Stimulated activated memory B cell treated with anti-CD40 and anti-IgM and Interleukin-4, amounts not matched to agents 10 μg/mL and 1 μg/mL and 100 μg/mL, for 72 hours (primary cell): ENCODE results near the gene STXBP4.

ENCODE experiments used
- ATAC-seq: fragments of 150-1000 bp; cut with Tn5 transposase; 2 replicates; pipeline ENCODE4 v1.10.0; 2021
- H3K27ac Mint-ChIP-seq: one replicate; pipeline ENCODE4 v1.8.0; 2022; ENCODE audit warnings: mild to moderate bottlenecking, mixed read lengths
- H3K27me3 Mint-ChIP-seq: one replicate; pipeline ENCODE4 v1.8.0; 2022; ENCODE audit warnings: mixed read lengths
- H3K36me3 Mint-ChIP-seq: one replicate; pipeline ENCODE4 v1.8.0; 2022; ENCODE audit warnings: mixed read lengths
- H3K4me1 Mint-ChIP-seq: one replicate; pipeline ENCODE4 v1.8.0; 2022; ENCODE audit warnings: mixed read lengths
- H3K4me3 Mint-ChIP-seq: one replicate; pipeline ENCODE4 v1.8.0; 2022; ENCODE audit warnings: mild to moderate bottlenecking, moderate library complexity, mixed read lengths
- H3K9me3 Mint-ChIP-seq: one replicate; pipeline ENCODE4 v1.8.0; 2022; ENCODE audit warnings: mixed read lengths

The STXBP4 gene, protein sequence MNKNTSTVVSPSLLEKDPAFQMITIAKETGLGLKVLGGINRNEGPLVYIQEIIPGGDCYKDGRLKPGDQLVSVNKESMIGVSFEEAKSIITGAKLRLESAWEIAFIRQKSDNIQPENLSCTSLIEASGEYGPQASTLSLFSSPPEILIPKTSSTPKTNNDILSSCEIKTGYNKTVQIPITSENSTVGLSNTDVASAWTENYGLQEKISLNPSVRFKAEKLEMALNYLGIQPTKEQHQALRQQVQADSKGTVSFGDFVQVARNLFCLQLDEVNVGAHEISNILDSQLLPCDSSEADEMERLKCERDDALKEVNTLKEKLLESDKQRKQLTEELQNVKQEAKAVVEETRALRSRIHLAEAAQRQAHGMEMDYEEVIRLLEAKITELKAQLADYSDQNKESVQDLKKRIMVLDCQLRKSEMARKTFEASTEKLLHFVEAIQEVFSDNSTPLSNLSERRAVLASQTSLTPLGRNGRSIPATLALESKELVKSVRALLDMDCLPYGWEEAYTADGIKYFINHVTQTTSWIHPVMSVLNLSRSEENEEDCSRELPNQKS

DNA sequence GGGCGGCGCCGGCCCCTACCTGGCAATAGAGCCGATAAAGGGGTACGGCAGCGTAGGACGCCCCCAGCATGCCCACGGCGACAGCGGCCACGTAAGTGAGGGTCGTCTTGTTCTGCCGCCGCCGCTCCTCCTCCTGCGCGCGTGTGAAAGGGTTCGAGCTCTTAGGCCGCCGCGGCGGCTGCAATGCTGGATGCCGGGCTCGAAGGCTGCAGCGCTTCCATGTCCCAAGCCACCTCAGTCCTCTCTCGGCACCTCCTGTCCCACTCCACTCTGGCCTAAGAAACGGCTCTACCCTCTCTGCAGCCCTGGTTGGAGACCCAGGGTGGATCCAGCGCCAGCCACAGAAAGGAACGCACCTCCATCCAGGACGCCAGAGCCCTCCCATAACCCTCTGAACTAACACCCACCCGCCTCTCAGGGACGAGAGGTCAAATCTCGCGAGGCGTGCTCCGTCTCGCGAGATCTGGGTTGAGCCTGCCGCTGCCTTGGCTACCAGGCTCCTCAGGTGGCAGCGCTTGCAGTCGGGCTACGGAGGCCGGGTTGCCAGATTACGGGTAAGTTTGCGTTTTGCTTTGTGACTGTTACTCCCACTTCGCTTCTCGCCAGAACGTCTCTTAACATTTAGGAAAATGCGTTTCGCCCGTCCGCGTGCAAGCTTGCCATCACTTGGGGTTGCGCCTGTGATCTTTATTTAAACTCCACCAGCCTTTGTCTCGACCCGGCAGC is at the start of gene STXBP4, which contains the start of gene COX11:
Gene STXBP4, plus strand, starts transcription at position 504 of the 726 bp plus-strand sequence. CDS start 17,455 bp downstream, outside the sequence.
Gene COX11, minus strand, starts transcription at position 393 of the 726 bp plus-strand sequence. Its CDS starts 8 bp downstream, at position 385.
- Mint-ChIP-seq H3K27me3 (no peaks in the 10 kb centered on the region), H3K9me3 (no peaks in the 10 kb centered on the region), H3K4me1 (peaks cover 6% of the 10 kb centered on the region), H3K27ac (no peak within 1 kb of the TSS), H3K4me3 (no peak within 1 kb of the TSS), H3K36me3 (peaks cover 2% of the 10 kb centered on the region)
- ATAC-seq = peak; percentile 99

DNA sequence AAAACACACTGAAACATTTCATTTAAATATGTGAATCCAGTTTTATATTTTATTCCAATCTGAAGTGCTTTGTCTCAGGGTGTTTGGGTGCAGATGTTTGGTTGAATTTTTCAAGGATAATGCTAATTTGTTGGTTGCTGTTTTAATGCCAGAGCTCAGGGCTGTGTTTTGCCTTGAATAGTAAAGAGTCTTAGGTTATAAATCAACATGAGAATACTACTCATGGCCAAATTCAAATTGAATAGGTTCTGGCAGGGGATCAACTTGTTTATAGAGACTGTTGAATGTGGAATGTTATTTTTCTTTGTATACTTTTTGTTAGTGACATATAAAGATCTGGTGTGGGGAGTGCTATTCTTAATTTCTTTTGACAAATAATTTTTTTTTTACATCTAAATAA is 49.1 kb upstream of the STXBP4 start:
- Mint-ChIP-seq H3K4me3 (no peak overlapping the region), H3K27ac (no peak overlapping the region), H3K4me1 (no peaks in the 10 kb centered on the region), H3K9me3 (peaks cover 13% of the 10 kb centered on the region), H3K27me3 (peaks cover 14% of the 10 kb centered on the region), H3K36me3 (peaks cover 5% of the 10 kb centered on the region)
- no peak for ATAC-seq

DNA sequence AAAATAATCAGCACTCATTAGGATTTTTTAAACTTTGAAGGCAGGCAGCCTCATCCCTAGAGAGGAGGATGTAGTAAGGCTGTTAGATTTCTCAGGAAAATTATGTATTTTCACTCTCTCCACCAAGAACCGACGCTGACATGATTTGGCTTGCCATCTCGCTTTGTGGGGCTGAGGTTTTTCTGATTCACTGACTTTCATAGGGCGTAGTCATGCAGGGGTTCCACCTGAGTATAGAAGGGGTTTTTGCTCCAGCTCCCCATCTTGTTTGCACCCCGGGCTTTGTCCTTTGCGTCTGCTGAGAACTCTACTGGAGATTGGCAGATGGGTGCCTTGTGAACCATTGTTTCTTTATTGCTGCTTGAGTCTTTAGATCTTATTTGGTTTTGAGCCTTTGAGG is 47.7 kb upstream of the STXBP4 start:
- H3K4me3 Mint-ChIP-seq = no peak overlapping the region
- peaks cover 13% of the 10 kb centered on the region for H3K9me3 Mint-ChIP-seq
- H3K4me1 Mint-ChIP-seq = no peaks in the 10 kb centered on the region
- H3K27me3 Mint-ChIP-seq = peaks cover 24% of the 10 kb centered on the region
- ATAC-seq = no peak
- no peak overlapping the region for H3K27ac Mint-ChIP-seq
- peaks cover 5% of the 10 kb centered on the region for H3K36me3 Mint-ChIP-seq

DNA sequence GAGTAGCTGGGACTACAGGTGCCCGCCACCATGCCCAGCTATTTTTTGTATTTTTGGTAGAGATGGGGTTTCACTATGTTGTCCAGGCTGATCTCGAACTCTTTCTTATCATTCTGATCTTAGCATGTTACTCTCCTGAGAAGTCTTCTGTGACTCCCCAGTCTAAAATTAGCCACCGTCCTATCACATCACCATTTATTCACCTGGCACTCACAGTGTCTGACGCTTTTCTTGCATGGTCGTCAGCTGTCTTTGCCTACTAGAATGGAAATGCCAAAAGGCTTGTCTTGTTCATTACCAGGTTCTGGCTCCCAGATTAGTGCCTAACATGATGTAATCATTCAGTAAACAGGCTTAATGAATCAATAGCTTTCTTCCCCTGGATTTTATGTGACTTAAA is 44.2 kb upstream of the STXBP4 start:
- H3K4me1 Mint-ChIP-seq = no peaks in the 10 kb centered on the region
- H3K27me3 Mint-ChIP-seq = peaks cover 24% of the 10 kb centered on the region
- H3K36me3 Mint-ChIP-seq = no peaks in the 10 kb centered on the region
- no peak for ATAC-seq
- H3K9me3 Mint-ChIP-seq = no peaks in the 10 kb centered on the region
- no peak overlapping the region for H3K27ac Mint-ChIP-seq
- no peak overlapping the region for H3K4me3 Mint-ChIP-seq

DNA sequence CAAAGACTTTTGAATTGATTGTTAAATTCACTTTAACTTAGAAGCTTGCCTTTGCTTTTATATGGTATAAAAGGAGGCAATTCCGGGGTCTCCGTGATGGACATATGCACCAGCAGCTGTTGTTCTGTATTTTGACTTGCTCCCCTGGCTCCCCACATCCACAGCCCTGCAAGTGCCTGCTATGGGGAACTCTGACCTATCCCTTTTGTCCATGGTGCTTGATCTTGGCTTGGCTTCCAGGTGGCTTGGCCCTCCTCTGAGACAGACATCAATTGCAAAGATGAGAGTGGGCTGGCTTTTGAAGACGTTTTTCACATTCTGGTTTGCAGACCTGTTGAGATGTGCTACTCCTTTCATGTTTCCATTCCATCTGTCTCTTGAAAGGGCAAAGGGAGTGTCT is 41.0 kb upstream of the STXBP4 start:
- Mint-ChIP-seq H3K27ac (no peak overlapping the region), H3K4me1 (no peaks in the 10 kb centered on the region), H3K36me3 (no peaks in the 10 kb centered on the region), H3K4me3 (no peak overlapping the region), H3K9me3 (no peaks in the 10 kb centered on the region), H3K27me3 (peaks cover 23% of the 10 kb centered on the region)
- no peak for ATAC-seq

DNA sequence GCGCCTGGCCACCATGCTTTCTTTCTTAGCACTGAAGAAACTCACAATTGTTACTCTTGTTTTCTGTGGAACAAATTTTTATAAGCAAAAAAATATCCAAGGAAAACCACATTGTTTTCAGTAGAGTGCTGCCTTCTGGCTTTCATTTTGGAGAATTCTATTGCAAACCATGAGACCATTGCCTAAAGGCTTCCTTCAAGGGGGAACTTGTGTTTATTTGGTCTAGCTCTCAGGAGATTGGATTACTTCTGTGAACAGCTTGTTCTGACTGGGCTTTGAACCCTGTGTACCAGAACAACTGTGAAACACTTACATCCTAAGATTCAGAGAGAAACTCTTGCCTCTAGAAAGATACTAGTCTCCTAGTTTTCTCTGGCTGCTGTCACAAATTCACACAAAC is 35.9 kb upstream of the STXBP4 start:
- no peak for ATAC-seq
- Mint-ChIP-seq H3K27ac (no peak overlapping the region), H3K4me3 (no peak overlapping the region), H3K9me3 (no peaks in the 10 kb centered on the region), H3K27me3 (peaks cover 7% of the 10 kb centered on the region), H3K36me3 (no peaks in the 10 kb centered on the region), H3K4me1 (no peaks in the 10 kb centered on the region)

DNA sequence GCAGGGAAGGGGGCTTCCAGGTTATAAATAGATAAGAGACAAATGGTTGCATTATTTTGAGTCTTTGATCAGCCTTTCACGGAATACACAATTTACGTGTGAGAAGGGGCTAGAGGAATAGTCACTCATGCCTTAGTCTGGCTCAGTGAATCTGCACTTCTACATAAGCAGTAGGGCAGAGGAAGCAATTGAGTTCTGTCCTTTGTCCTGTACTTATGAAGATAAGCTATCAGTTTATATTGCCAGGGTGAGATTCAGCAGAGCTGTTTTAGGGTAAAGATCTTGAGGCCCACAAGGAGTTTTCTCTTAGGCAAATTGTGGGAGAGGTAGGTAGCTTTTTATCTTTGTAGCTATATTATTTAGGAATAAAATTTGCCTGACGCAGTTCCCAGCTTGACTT is 34.6 kb upstream of the STXBP4 start:
- ATAC-seq = no peak
- Mint-ChIP-seq H3K36me3 (no peaks in the 10 kb centered on the region), H3K4me3 (no peak overlapping the region), H3K4me1 (no peaks in the 10 kb centered on the region), H3K27me3 (peaks cover 7% of the 10 kb centered on the region), H3K9me3 (no peaks in the 10 kb centered on the region), H3K27ac (no peak overlapping the region)

DNA sequence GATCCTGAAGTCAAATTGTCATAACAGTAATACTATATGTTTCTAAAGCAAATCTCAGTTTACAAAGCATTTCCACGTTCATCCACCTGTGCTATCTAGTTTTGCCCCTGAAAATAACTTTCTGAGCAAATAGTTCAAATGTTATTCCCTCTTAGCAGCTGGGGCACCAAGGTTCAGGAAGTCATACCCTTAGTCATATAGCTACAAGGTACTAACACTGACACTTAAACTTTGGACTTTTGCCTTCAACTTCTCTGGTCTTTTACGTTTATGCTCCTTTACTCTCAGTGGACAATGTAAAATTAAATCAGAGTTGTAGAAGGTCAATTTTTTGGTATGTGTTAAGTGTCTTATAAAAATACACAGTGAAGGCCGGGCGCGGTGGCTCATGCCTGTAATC is 33.1 kb upstream of the STXBP4 start:
- no peaks in the 10 kb centered on the region for H3K9me3 Mint-ChIP-seq
- H3K36me3 Mint-ChIP-seq = no peaks in the 10 kb centered on the region
- H3K4me3 Mint-ChIP-seq = no peak overlapping the region

DNA sequence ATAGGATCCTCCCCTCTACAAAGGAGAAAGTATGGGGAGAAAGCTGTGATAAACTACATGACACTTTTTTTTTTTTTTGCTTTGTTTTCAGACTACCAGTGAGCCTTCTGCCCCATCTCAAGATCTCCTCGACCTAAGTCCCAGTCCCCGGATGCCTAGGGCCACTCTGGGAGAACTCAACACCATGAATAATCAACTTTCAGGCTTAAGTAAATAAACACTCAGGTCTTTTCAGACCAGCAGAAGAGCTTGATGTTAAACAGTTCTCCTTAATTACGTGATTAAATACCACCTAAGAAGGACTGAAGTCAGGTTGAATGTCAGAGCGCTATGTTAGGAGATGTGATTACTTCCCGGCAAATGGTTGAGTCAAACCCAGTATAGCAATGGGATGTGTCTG is 31.5 kb upstream of the STXBP4 start:
- no peaks in the 10 kb centered on the region for H3K4me1 Mint-ChIP-seq
- H3K27ac Mint-ChIP-seq = no peak overlapping the region
- H3K36me3 Mint-ChIP-seq = no peaks in the 10 kb centered on the region
- H3K9me3 Mint-ChIP-seq = no peaks in the 10 kb centered on the region
- H3K27me3 Mint-ChIP-seq = peaks cover 3% of the 10 kb centered on the region
- H3K4me3 Mint-ChIP-seq = no peak overlapping the region
- no peak for ATAC-seq

More for the DNA sequence above, 33.1 kb upstream of the STXBP4 start:
- H3K27me3 Mint-ChIP-seq = peaks cover 7% of the 10 kb centered on the region
- H3K4me1 Mint-ChIP-seq = no peaks in the 10 kb centered on the region
- no peak overlapping the region for H3K27ac Mint-ChIP-seq
- no peak for ATAC-seq

DNA sequence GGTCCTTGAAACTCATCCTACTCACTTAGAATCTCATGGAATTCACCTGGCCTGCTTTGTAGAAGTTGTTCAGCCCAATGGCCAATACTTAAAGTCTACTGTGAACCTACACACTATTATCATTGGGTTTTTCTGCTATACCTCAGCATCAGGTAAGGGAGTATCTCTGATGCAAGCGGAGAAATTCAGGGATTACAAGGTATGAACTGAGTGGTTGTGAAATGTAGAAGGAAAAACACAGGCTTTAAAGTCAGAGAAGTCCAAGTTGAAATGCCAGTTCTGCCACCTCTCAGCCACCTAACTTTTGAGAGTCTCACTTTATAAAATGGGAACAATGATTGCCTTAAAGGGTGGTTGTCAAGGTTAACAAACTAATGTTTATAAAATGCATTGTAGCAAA is 31.1 kb upstream of the STXBP4 start:
- H3K4me3 Mint-ChIP-seq = no peak overlapping the region
- no peaks in the 10 kb centered on the region for H3K9me3 Mint-ChIP-seq
- no peaks in the 10 kb centered on the region for H3K36me3 Mint-ChIP-seq
- ATAC-seq = no peak
- H3K27me3 Mint-ChIP-seq = no peaks in the 10 kb centered on the region
- H3K4me1 Mint-ChIP-seq = no peaks in the 10 kb centered on the region
- no peak overlapping the region for H3K27ac Mint-ChIP-seq

DNA sequence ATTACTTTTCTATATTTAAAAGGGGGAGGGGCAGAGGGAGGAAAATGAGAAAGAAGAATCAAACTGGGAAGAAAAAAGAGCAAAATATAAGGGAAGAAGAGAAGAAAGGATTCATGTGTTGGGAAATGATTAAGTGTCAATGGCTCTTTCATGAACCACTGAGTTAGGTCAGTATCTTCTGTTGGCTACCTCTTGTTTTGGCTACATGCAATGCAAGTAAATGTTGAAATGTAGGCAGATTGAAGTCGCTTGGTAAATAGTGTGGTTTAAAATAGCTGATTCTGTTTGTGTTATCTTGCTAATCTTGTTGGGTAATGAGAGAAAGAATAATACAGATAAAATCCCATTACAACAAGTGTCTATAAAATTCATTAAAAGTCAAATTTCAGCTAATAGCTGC is 27.3 kb upstream of the STXBP4 start:
- H3K36me3 Mint-ChIP-seq = no peaks in the 10 kb centered on the region
- no peak overlapping the region for H3K4me3 Mint-ChIP-seq
- no peak for ATAC-seq
- H3K27me3 Mint-ChIP-seq = no peaks in the 10 kb centered on the region
- no peak overlapping the region for H3K27ac Mint-ChIP-seq
- no peaks in the 10 kb centered on the region for H3K4me1 Mint-ChIP-seq
- H3K9me3 Mint-ChIP-seq = no peaks in the 10 kb centered on the region

DNA sequence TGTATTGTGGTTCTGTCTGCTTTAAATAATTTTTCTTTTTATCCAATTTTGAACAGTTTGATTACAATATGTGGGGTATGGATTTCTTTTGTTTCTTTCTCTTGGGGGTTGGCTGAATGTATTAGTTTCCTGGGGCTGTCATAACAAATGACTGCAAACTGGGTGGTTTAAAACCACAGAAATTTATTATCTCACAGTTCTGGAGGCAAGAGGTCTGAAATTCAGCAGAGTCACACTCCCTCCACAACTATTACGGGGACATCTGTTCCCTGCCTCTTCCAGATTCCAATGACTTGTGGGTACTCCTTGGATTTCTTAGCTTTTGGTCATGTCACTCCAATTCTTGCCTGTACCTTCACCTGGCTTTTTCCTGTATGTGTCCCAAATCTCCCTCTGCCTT is 23.8 kb upstream of the STXBP4 start:
- Mint-ChIP-seq H3K4me3 (no peak overlapping the region), H3K27ac (no peak overlapping the region), H3K27me3 (peaks cover 9% of the 10 kb centered on the region), H3K9me3 (peaks cover 3% of the 10 kb centered on the region), H3K4me1 (peaks cover 5% of the 10 kb centered on the region), H3K36me3 (no peaks in the 10 kb centered on the region)
- no peak for ATAC-seq

DNA sequence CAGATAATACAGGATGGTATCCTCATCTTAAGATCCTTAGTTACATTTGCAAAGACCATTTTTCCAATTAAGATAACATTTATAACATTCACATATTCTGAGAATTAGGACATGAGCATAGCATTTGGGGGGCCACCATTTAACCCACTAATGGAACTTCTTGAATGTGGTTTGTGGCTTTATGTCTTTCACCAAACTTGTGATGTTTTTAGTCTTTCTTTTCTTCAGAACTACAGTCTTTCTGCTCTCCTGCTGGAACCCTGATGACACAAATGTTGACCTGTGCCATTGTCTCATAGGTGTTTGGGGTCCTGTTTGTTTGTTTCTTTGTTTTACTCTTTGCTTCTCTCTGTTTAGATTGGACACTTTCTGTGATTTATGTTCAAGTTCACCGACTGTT is 23.3 kb upstream of the STXBP4 start:
- Mint-ChIP-seq H3K4me1 (peaks cover 5% of the 10 kb centered on the region), H3K9me3 (peaks cover 3% of the 10 kb centered on the region), H3K27me3 (peaks cover 9% of the 10 kb centered on the region), H3K27ac (no peak overlapping the region), H3K4me3 (no peak overlapping the region), H3K36me3 (no peaks in the 10 kb centered on the region)
- ATAC-seq = no peak

DNA sequence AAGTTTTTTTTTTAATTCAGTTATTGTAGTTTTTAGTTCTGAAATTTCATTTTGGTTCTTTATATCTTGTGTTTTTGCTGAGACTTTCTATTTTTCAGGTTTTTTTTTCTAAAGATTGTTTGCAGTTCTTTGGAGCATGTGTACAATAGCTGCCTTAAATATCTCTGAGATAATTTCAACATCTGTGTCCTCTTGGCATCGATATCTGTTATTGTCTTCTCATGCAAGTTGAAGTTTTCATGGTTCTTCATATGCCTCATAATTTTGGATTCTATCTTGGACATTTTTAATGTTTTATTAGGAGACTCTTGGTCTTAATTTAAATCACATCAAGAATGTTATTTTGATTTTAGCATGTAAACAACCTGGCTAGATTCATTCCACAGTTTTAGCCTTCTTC is 22.9 kb upstream of the STXBP4 start:
- H3K36me3 Mint-ChIP-seq = no peaks in the 10 kb centered on the region
- ATAC-seq = no peak

DNA sequence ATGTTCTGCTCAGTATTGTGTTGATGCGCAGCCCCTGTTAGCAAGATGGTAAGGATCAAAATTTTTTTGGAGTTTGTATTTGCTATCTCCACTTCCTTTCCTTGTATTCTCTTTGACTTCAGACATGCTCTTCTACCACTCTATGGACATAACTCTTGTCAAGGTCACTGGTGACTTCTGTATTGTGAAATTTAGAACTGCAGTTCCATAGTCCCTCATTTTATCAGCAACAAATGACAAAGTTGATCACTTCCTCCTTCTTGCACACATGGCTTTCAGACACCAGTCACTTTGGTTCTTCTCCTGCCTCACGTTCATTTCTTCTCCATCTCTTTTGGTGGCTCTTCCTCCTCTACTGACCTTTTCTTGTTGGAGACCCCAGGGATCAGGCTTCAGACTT is 21.2 kb upstream of the STXBP4 start:
- no peak for ATAC-seq
- peaks cover 3% of the 10 kb centered on the region for H3K9me3 Mint-ChIP-seq
- no peak overlapping the region for H3K27ac Mint-ChIP-seq
- peaks cover 9% of the 10 kb centered on the region for H3K27me3 Mint-ChIP-seq
- H3K36me3 Mint-ChIP-seq = peaks cover 13% of the 10 kb centered on the region
- H3K4me3 Mint-ChIP-seq = no peak overlapping the region
- H3K4me1 Mint-ChIP-seq = peaks cover 5% of the 10 kb centered on the region

More for the DNA sequence above, 22.9 kb upstream of the STXBP4 start:
- Mint-ChIP-seq H3K27ac (no peak overlapping the region), H3K27me3 (peaks cover 9% of the 10 kb centered on the region), H3K4me3 (no peak overlapping the region), H3K4me1 (peaks cover 5% of the 10 kb centered on the region), H3K9me3 (peaks cover 3% of the 10 kb centered on the region)
